ENCODE results near the gene CAPN5.

CAPN5 gene

GRCh38 chr11:77129069-77129841 is 62.5 kb downstream of the CAPN5 start:
- H3K4me3 ChIP-seq (ENCODE audit: low read length in 2 of 2): no peak overlapping the region
- no peak overlapping the region for H2BK5ac ChIP-seq (ENCODE audit: low read length)
- peaks cover 11 to 12% of the 10 kb centered on the region in 2 donors for H3K4me1 ChIP-seq (ENCODE audit: control insufficient read depth in 2 of 2, insufficient read depth in 1 of 2, low read depth in 1 of 2, low read length in 2 of 2)
- H3K9ac ChIP-seq (ENCODE audit: low read depth, low read length, poor library complexity): no peak overlapping the region
- H3K18ac ChIP-seq (ENCODE audit: low read length): no peak overlapping the region
- no peak overlapping the region for H4K91ac ChIP-seq (ENCODE audit: low read depth, low read length, poor library complexity)
- H3K27me3 ChIP-seq (ENCODE audit: control insufficient read depth in 3 of 3, insufficient read depth in 3 of 3, low read depth in 1 of 3, low read length in 3 of 3): no peaks in the 10 kb centered on the region
- no peak overlapping the region for H2AFZ ChIP-seq (ENCODE audit: low read length)
- H3K23ac ChIP-seq (ENCODE audit: low read depth, low read length, poor library complexity): no peak overlapping the region
- no peak overlapping the region for H3K4me2 ChIP-seq (ENCODE audit: insufficient read depth, low read length, poor library complexity, severe bottlenecking)
- peak overlapping the region; percentile 28 for H2BK12ac ChIP-seq (ENCODE audit: low read length)
- H3K79me1 ChIP-seq (ENCODE audit: low read depth, low read length): no peaks in the 10 kb centered on the region
- no peak overlapping the region for H3K27ac ChIP-seq (replicated peaks; ENCODE audit: low read length)
- no peak overlapping the region for H2AK5ac ChIP-seq (ENCODE audit: low read depth, low read length)
- H3K14ac ChIP-seq (ENCODE audit: low read length): no peak overlapping the region
- DNase-seq (ENCODE audit: low spot score): no peak
- no peaks in the 10 kb centered on the region for H3K9me3 ChIP-seq (replicated peaks in 1 of 2; ENCODE audit: control insufficient read depth in 2 of 2, insufficient read depth in 1 of 2, low read depth in 1 of 2, low read length in 2 of 2)
- H2BK15ac ChIP-seq (ENCODE audit: low read length): no peak overlapping the region
- no peak overlapping the region for H2BK120ac ChIP-seq (ENCODE audit: low read depth, low read length)
- no CpG with 5 or more reads among the region's 11 CpGs for WGBS, 2 donors (ENCODE audit: extremely low coverage in 2 of 2, insufficient read length in 2 of 2, insufficient replicate concordance in 1 of 2)
- H3K36me3 ChIP-seq (replicated peaks in 1 of 2; ENCODE audit: control insufficient read depth in 2 of 2, insufficient read depth in 2 of 2, low read length in 2 of 2): peaks cover 0 to 14% of the 10 kb centered on the region in 2 donors
- no peak overlapping the region for H4K8ac ChIP-seq (ENCODE audit: low read depth, low read length)
- no peak overlapping the region for H3K4ac ChIP-seq (ENCODE audit: low read length)

GRCh38 chr11:77129842-77130756 is 63.3 kb downstream of the CAPN5 start:
- Histone ChIP-seq H3K36me3 (replicated peaks in 1 of 2; ENCODE audit: control insufficient read depth in 2 of 2, insufficient read depth in 2 of 2, low read length in 2 of 2) (peaks cover 0 to 6% of the 10 kb centered on the region in 2 donors), H3K27me3 (ENCODE audit: control insufficient read depth in 3 of 3, insufficient read depth in 3 of 3, low read depth in 1 of 3, low read length in 3 of 3) (no peaks in the 10 kb centered on the region), H2AFZ (ENCODE audit: low read length) (no peak overlapping the region), H3K14ac (ENCODE audit: low read length) (no peak overlapping the region), H2BK120ac (ENCODE audit: low read depth, low read length) (no peak overlapping the region), H3K4me1 (ENCODE audit: control insufficient read depth in 2 of 2, insufficient read depth in 1 of 2, low read depth in 1 of 2, low read length in 2 of 2) (peaks cover 11 to 12% of the 10 kb centered on the region in 2 donors), H2BK12ac (ENCODE audit: low read length) (no peak overlapping the region), H3K4me3 (ENCODE audit: low read length in 2 of 2) (no peak overlapping the region), H3K79me1 (ENCODE audit: low read depth, low read length) (no peaks in the 10 kb centered on the region), H2AK5ac (ENCODE audit: low read depth, low read length) (peak overlapping the region; percentile 76), H4K8ac (ENCODE audit: low read depth, low read length) (no peak overlapping the region), H3K27ac (replicated peaks; ENCODE audit: low read length) (no peak overlapping the region), H3K9me3 (replicated peaks in 1 of 2; ENCODE audit: control insufficient read depth in 2 of 2, insufficient read depth in 1 of 2, low read depth in 1 of 2, low read length in 2 of 2) (no peaks in the 10 kb centered on the region), H3K9ac (ENCODE audit: low read depth, low read length, poor library complexity) (no peak overlapping the region), H3K4me2 (ENCODE audit: insufficient read depth, low read length, poor library complexity, severe bottlenecking) (no peak overlapping the region), H3K18ac (ENCODE audit: low read length) (peak overlapping the region; percentile 30), H3K4ac (ENCODE audit: low read length) (no peak overlapping the region), H3K23ac (ENCODE audit: low read depth, low read length, poor library complexity) (no peak overlapping the region), H2BK5ac (ENCODE audit: low read length) (no peak overlapping the region), H4K91ac (ENCODE audit: low read depth, low read length, poor library complexity) (no peak overlapping the region), H2BK15ac (ENCODE audit: low read length) (no peak overlapping the region)
- no CpG with 5 or more reads among the region's 11 CpGs for WGBS, 2 donors (ENCODE audit: extremely low coverage in 2 of 2, insufficient read length in 2 of 2, insufficient replicate concordance in 1 of 2)
- no peak for DNase-seq (ENCODE audit: low spot score)

- Histone ChIP-seq H4K8ac (ENCODE audit: low read depth, low read length) (peak overlapping the region; percentile 44), H3K36me3 (replicated peaks in 1 of 2; ENCODE audit: control insufficient read depth in 2 of 2, insufficient read depth in 2 of 2, low read length in 2 of 2) (no peaks in the 10 kb centered on the region), H3K4me2 (ENCODE audit: insufficient read depth, low read length, poor library complexity, severe bottlenecking) (no peak overlapping the region), H2BK15ac (ENCODE audit: low read length) (no peak overlapping the region), H3K14ac (ENCODE audit: low read length) (no peak overlapping the region), H2BK5ac (ENCODE audit: low read length) (no peak overlapping the region), H3K27ac (replicated peaks; ENCODE audit: low read length) (no peak overlapping the region), H2BK12ac (ENCODE audit: low read length) (no peak overlapping the region), H3K23ac (ENCODE audit: low read depth, low read length, poor library complexity) (no peak overlapping the region), H3K9ac (ENCODE audit: low read depth, low read length, poor library complexity) (peak overlapping the region; percentile 25), H3K4me3 (ENCODE audit: low read length in 2 of 2) (no peak overlapping the region), H3K27me3 (ENCODE audit: control insufficient read depth in 3 of 3, insufficient read depth in 3 of 3, low read depth in 1 of 3, low read length in 3 of 3) (no peaks in the 10 kb centered on the region), H2AK5ac (ENCODE audit: low read depth, low read length) (peak overlapping the region; percentile 76), H3K79me1 (ENCODE audit: low read depth, low read length) (no peaks in the 10 kb centered on the region), H3K9me3 (replicated peaks in 1 of 2; ENCODE audit: control insufficient read depth in 2 of 2, insufficient read depth in 1 of 2, low read depth in 1 of 2, low read length in 2 of 2) (no peaks in the 10 kb centered on the region), H2AFZ (ENCODE audit: low read length) (peak overlapping the region; percentile 47), H3K4me1 (ENCODE audit: control insufficient read depth in 2 of 2, insufficient read depth in 1 of 2, low read depth in 1 of 2, low read length in 2 of 2) (peaks cover 11 to 12% of the 10 kb centered on the region in 2 donors), H3K18ac (ENCODE audit: low read length) (peak overlapping the region; percentile 67), H3K4ac (ENCODE audit: low read length) (no peak overlapping the region), H4K91ac (ENCODE audit: low read depth, low read length, poor library complexity) (no peak overlapping the region), H2BK120ac (ENCODE audit: low read depth, low read length) (no peak overlapping the region)
- DNase-seq (ENCODE audit: low spot score): no peak
- WGBS, 2 donors (ENCODE audit: extremely low coverage in 2 of 2, insufficient read length in 2 of 2, insufficient replicate concordance in 1 of 2): no CpG with 5 or more reads among the region's 9 CpGs
These were observed 64.2 kb downstream of the CAPN5 start for GRCh38 chr11:77130763-77131513.

Data from neuronal stem cell (in vitro differentiated cells).